ENCODE results near the gene PRMT9.

DNA sequence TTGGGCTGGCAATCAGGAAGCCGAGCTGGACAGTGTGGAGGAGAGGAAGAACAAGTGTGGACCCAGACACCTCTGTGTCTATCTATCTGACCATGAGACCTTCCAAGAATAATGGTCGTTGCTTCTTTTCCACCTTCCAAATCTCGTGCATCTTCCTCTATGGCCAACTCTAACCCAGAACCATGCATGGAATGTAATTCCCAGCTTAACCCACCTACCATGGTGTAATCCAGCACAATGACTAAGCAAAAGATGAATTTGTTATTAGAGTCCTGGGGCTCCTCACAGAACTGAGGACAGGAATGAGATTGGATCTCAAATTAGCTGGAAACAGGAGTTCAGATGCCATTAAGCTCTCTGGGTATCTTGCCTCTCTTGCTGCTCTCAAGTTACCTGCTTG, 84.2 kb downstream of the PRMT9 start:
- no peak for TF ChIP-seq TARDBP (IDR thresholded peaks at IDR 0.05)
- no peak for TF ChIP-seq SP1 (IDR thresholded peaks at IDR 0.05)
- TF ChIP-seq HDGF (IDR thresholded peaks at IDR 0.05; ENCODE audit: borderline replicate concordance): no peak
- no peak for TF ChIP-seq FOXA1 (IDR thresholded peaks at IDR 0.05)
- TF ChIP-seq FOXM1 (IDR thresholded peaks at IDR 0.05; ENCODE audit: borderline replicate concordance): no peak

All from HEK293T (cell line).